Liver (tissue), 9 donors: ENCODE results near the gene KIFC1. TPM values are rescaled to one million over a fixed set of nuclear protein-coding genes. Genes with fewer than 3 reads are reported as not detected.

ENCODE experiments used
- DNase-seq: peaks from one replicate; pipeline ENCODE4 v3.0.0-alpha.2; 2017; ENCODE audit warnings: low spot score
- H3K27ac ChIP-seq, 2 donors: one replicate each; pipeline ENCODE4 v1.7.0; 2013; ENCODE audit warnings: inconsistent platforms in 2 of 2, low read length in 2 of 2, control low read depth in 1 of 2, low read depth in 1 of 2, mild to moderate bottlenecking in 1 of 2
- H3K27me3 ChIP-seq, 4 donors: one replicate each; pipeline versions ENCODE4 v1.6.1 to v1.7.0; 2013; ENCODE audit warnings: low read length in 3 of 4, inconsistent platforms in 1 of 4, mild to moderate bottlenecking in 1 of 4, moderate library complexity in 1 of 4; ENCODE audit not compliant: control insufficient read depth in 4 of 4, insufficient read depth in 4 of 4
- H3K36me3 ChIP-seq, 4 donors: one replicate each; pipeline versions ENCODE4 v1.6.1 to v1.7.0; 2013; ENCODE audit warnings: low read length in 3 of 4, mild to moderate bottlenecking in 3 of 4, low read depth in 1 of 4, moderate library complexity in 1 of 4; ENCODE audit not compliant: control insufficient read depth in 4 of 4, insufficient read depth in 3 of 4
- H3K4me1 ChIP-seq, 4 donors: one replicate each; pipeline versions ENCODE4 v1.6.1 to v1.7.0; 2013; ENCODE audit warnings: low read length in 3 of 4, mild to moderate bottlenecking in 3 of 4, moderate library complexity in 1 of 4; ENCODE audit not compliant: control insufficient read depth in 4 of 4, insufficient read depth in 4 of 4
- H3K4me3 ChIP-seq, 3 donors: one replicate each; pipeline versions ENCODE4 v1.6.1 to v1.7.0; 2013; ENCODE audit warnings: low read length in 3 of 3, control low read depth in 1 of 3, low read depth in 1 of 3, mild to moderate bottlenecking in 1 of 3
- H3K9ac ChIP-seq, 2 donors: one replicate each; pipeline ENCODE4 v1.7.0; 2013; ENCODE audit warnings: low read length in 2 of 2, mild to moderate bottlenecking in 2 of 2, moderate library complexity in 2 of 2, control low read depth in 1 of 2, low read depth in 1 of 2
- H3K9me3 ChIP-seq, 4 donors: one replicate each; pipeline versions ENCODE4 v1.6.1 to v1.7.0; 2013; ENCODE audit warnings: low read length in 3 of 4; ENCODE audit not compliant: control insufficient read depth in 4 of 4
- ATF3 ChIP-seq: IDR thresholded peaks from 2 replicates; pipeline ENCODE4 v1.6.1; 2016; ENCODE audit warnings: antibody characterized with exemption
- CTCF ChIP-seq: fragments of 150-350 bp; IDR thresholded peaks from 2 replicates; pipeline ENCODE4 v1.5.1; 2017; ENCODE audit warnings: improper control_type of control experiment, low read depth, low read length; ENCODE audit not compliant: missing input control
- EGR1 ChIP-seq, 2 donors: IDR thresholded peaks; 2 replicates each; pipeline ENCODE4 v1.6.1; 2016 to 2018; ENCODE audit warnings: antibody characterized with exemption in 2 of 2, low read depth in 2 of 2
- FOXA1 ChIP-seq: IDR thresholded peaks from 2 replicates; pipeline ENCODE4 v1.6.1; 2016; ENCODE audit warnings: antibody characterized with exemption
- FOXA2 ChIP-seq: IDR thresholded peaks from 2 replicates; pipeline ENCODE4 v1.6.1; 2016; ENCODE audit warnings: antibody characterized with exemption
- GABPA ChIP-seq, 2 donors: IDR thresholded peaks in 1 of 2; conservative IDR thresholded peaks in 1 of 2; 2 replicates each; pipeline ENCODE4 v1.6.1; 2016; ENCODE audit warnings: antibody characterized with exemption in 2 of 2, mild to moderate bottlenecking in 1 of 2, moderate library complexity in 1 of 2
- HNF4A ChIP-seq, 2 donors: conservative IDR thresholded peaks; 2 replicates each; pipeline ENCODE4 v1.6.1; 2016; ENCODE audit warnings: antibody characterized with exemption in 2 of 2, mild to moderate bottlenecking in 2 of 2
- HNF4G ChIP-seq: IDR thresholded peaks from 2 replicates; pipeline ENCODE4 v1.6.1; 2016; ENCODE audit warnings: antibody characterized with exemption
- JUND ChIP-seq, 2 donors: IDR thresholded peaks; 2 replicates each; pipeline ENCODE4 v1.6.1; 2016; ENCODE audit warnings: antibody characterized with exemption in 2 of 2
- NR2F2 ChIP-seq: IDR thresholded peaks from 2 replicates; pipeline ENCODE4 v1.6.1; 2016; ENCODE audit warnings: antibody characterized with exemption
- RAD21 ChIP-seq, 2 donors: IDR thresholded peaks; 2 replicates each; pipeline ENCODE4 v1.6.1; 2016; ENCODE audit warnings: antibody characterized with exemption in 2 of 2, mild to moderate bottlenecking in 2 of 2
- RXRA ChIP-seq, 2 donors: IDR thresholded peaks; 2 replicates each; pipeline ENCODE4 v1.6.1; 2017 to 2018; ENCODE audit warnings: antibody characterized with exemption in 2 of 2, mild to moderate bottlenecking in 1 of 2
- SP1 ChIP-seq: IDR thresholded peaks from 2 replicates; pipeline ENCODE4 v1.6.1; 2018; ENCODE audit warnings: antibody characterized with exemption, mild to moderate bottlenecking
- TAF1 ChIP-seq: conservative IDR thresholded peaks from 2 replicates; pipeline ENCODE4 v1.6.1; 2016; ENCODE audit warnings: antibody characterized with exemption, mild to moderate bottlenecking
- YY1 ChIP-seq: IDR thresholded peaks from 2 replicates; pipeline ENCODE4 v1.6.1; 2016; ENCODE audit warnings: antibody characterized with exemption, mild to moderate bottlenecking
- WGBS: extraction: QIAGEN DNeasy Blood & Tissue Kit; methylation state at CpG from one replicate; pipeline ENCODE4 v1.1.7; 2013; 5-methylcytosine and 5-hydroxymethylcytosine counted together
- polyA plus RNA-seq, 2 donors: library from polyadenylated mRNA; stranded (reverse) in 1 of 2; unstranded in 1 of 2; fragments of 200-250 nt in 1 of 2; fragments of >200 nt in 1 of 2; fragmentation: Nextera tagmentation in 1 of 2; extraction: Ambion mirVana in 1 of 2; gene quantifications; one replicate each; pipeline versions ENCODE4 v1.2.1 to v1.2.3, GENCODE V29; 2013 to 2015
- total RNA-seq, 2 donors: library from RNA; depleted of rRNA; stranded (reverse); fragments of >200 nt; gene quantifications; one replicate each; pipeline ENCODE4 v1.2.3, GENCODE V29; 2014
- TF ChIP-seq, protein P1 (sequence below): IDR thresholded peaks from 2 replicates; pipeline ENCODE4 v1.6.1; 2016; ENCODE audit warnings: antibody characterized with exemption
- TF ChIP-seq, protein P2 (sequence below): IDR thresholded peaks from 2 replicates; pipeline ENCODE4 v1.6.1; 2016; ENCODE audit warnings: antibody characterized with exemption
- TF ChIP-seq, protein P3 (sequence below): IDR thresholded peaks from 2 replicates; pipeline ENCODE4 v1.6.1; 2016; ENCODE audit warnings: antibody characterized with exemption, mild to moderate bottlenecking
- donor health status: healthy.
- donor health status: healthy.
- donor health status: healthy.
- donor health status: healthy.
- donor health status: healthy.

Gene KIFC1
- total and polyA plus RNA-seq, 4 donors: 0.08 to 30.0 (median 1.3) TPM

- TF ChIP-seq, protein P1, sequence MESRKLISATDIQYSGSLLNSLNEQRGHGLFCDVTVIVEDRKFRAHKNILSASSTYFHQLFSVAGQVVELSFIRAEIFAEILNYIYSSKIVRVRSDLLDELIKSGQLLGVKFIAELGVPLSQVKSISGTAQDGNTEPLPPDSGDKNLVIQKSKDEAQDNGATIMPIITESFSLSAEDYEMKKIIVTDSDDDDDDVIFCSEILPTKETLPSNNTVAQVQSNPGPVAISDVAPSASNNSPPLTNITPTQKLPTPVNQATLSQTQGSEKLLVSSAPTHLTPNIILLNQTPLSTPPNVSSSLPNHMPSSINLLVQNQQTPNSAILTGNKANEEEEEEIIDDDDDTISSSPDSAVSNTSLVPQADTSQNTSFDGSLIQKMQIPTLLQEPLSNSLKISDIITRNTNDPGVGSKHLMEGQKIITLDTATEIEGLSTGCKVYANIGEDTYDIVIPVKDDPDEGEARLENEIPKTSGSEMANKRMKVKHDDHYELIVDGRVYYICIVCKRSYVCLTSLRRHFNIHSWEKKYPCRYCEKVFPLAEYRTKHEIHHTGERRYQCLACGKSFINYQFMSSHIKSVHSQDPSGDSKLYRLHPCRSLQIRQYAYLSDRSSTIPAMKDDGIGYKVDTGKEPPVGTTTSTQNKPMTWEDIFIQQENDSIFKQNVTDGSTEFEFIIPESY: no peak
- no peak for TF ChIP-seq ATF3
- TF ChIP-seq CTCF: no peak
- TF ChIP-seq JUND (IDR thresholded peaks at IDR 0.05): no peak
- TF ChIP-seq EGR1 (IDR thresholded peaks at IDR 0.05; ENCODE audit: low read depth in 2 of 2): no peak
Measured at GRCh38 chr6:33390173-33390572, 1.4 kb upstream of the KIFC1 start (continued).

DNA sequence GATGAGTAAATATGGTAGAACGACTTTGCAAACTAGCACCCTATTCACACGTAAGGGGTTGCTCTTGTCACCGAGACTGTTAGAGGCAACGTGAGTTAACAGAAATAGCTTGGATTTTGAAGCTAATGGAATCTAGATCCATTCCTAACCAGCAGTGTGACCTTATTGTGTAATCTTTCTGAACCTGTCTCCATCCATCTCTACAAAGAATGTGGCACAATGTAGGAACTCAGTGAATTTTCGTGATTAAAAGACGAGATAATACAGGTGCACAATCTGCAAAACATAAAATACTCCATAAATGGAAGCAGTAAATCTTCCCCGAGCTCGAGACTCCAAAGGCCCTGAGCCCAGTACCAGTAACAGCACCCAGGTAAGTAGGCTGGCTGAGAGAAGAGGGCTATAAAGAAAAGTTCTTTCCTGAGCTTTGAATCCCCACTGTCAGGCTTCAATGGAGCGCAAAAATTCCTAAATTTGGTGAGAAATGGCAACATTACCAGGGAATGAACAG, 801 bp upstream of the KIFC1 start:
- no peaks in the 10 kb centered on the region for H3K27me3 ChIP-seq
- peak overlapping the region in 1 of 2 donors; percentile 46 for H3K9ac ChIP-seq
- H3K4me3 ChIP-seq: no peak overlapping the region
- TF ChIP-seq RAD21 (IDR thresholded peaks at IDR 0.05) (no peak), FOXA2 (no peak), SP1 (no peak), JUND (IDR thresholded peaks at IDR 0.05) (no peak), RXRA (IDR thresholded peaks at IDR 0.05) (no peak), EGR1 (IDR thresholded peaks at IDR 0.05; ENCODE audit: low read depth in 2 of 2) (no peak), YY1 (no peak), HNF4A (conservative IDR thresholded peaks at IDR 0.05) (no peak), CTCF (no peak), NR2F2 (no peak), ATF3 (no peak), HNF4G (no peak), TAF1 (no peak), FOXA1 (no peak), GABPA (IDR thresholded peaks at IDR 0.05 in 1 of 2, conservative IDR thresholded peaks at IDR 0.05 in 1 of 2) (no peak)
- TF ChIP-seq, protein P2, sequence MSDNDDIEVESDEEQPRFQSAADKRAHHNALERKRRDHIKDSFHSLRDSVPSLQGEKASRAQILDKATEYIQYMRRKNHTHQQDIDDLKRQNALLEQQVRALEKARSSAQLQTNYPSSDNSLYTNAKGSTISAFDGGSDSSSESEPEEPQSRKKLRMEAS: no peak
- TF ChIP-seq, protein P3, sequence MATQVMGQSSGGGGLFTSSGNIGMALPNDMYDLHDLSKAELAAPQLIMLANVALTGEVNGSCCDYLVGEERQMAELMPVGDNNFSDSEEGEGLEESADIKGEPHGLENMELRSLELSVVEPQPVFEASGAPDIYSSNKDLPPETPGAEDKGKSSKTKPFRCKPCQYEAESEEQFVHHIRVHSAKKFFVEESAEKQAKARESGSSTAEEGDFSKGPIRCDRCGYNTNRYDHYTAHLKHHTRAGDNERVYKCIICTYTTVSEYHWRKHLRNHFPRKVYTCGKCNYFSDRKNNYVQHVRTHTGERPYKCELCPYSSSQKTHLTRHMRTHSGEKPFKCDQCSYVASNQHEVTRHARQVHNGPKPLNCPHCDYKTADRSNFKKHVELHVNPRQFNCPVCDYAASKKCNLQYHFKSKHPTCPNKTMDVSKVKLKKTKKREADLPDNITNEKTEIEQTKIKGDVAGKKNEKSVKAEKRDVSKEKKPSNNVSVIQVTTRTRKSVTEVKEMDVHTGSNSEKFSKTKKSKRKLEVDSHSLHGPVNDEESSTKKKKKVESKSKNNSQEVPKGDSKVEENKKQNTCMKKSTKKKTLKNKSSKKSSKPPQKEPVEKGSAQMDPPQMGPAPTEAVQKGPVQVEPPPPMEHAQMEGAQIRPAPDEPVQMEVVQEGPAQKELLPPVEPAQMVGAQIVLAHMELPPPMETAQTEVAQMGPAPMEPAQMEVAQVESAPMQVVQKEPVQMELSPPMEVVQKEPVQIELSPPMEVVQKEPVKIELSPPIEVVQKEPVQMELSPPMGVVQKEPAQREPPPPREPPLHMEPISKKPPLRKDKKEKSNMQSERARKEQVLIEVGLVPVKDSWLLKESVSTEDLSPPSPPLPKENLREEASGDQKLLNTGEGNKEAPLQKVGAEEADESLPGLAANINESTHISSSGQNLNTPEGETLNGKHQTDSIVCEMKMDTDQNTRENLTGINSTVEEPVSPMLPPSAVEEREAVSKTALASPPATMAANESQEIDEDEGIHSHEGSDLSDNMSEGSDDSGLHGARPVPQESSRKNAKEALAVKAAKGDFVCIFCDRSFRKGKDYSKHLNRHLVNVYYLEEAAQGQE: no peak
- TF ChIP-seq, protein P1: no peak
- no peak for DNase-seq
- no peaks in the 10 kb centered on the region for H3K9me3 ChIP-seq
- 83% methylated on average over 9 of the region's 9 CpGs for WGBS
- peak overlapping the region; percentile 78 to 81 for H3K27ac ChIP-seq
- H3K36me3 ChIP-seq: no peaks in the 10 kb centered on the region
- peaks cover 0 to 10% (median 8%) of the 10 kb centered on the region in 4 donors for H3K4me1 ChIP-seq
